Loucy (cell line): Measurements from ENCODE around the gene ASIC4.

Source experiments
- CTCF ChIP-seq: fragments of 200-600 bp; sonication (generic); conservative IDR thresholded peaks from 2 replicates; pipeline ENCODE4 v1.5.1; 2014; ENCODE audit warnings: mild to moderate bottlenecking, antibody characterized with exemption, low read length
- EZH2phosphoT487 ChIP-seq: fragments of 200-600 bp; IDR thresholded peaks from 2 replicates; pipeline ENCODE4 v1.6.1; 2018; ENCODE audit warnings: antibody characterized with exemption, mild to moderate bottlenecking, moderate library complexity, borderline replicate concordance

- TF ChIP-seq CTCF (no peak), EZH2phosphoT487 (no peak)
These were observed 15.3 kb upstream of the ASIC4 start for GRCh38 chr2:219499058-219499307.
